Fibroblast of skin of right quadriceps (primary cell): ENCODE data around the gene MRGPRX4.
A peak's percentile ranks its signal among the peaks of the same experiment; 100 is the strongest.
"Not testable (repeated sequence)": the region's sequence is repeated elsewhere in the genome, so short reads cannot be mapped to it uniquely, and the experiment has no call there.

ENCODE experiments used
- DNase-seq: peaks from one replicate; pipeline ENCODE4 v3.0.0-alpha.2; 2013

MRGPRX4 gene

DNA sequence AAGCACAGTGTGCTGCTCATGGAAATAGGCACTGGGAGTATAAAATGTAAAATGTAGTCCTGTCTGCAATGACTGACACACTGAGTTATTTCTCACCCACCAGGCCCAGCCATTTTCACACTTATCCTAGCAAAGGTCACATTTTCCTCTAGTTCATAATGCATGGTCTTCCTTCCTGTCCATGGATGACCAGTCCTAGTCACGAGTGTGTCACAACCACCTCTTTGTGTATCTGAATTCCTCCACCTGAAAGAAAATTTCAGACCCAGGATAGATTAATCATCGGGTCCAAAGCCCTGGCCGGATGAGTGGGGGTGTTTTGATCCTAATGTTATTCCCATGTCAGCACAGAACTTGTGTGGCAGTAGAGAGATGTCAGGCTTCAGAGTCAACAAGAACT, at the start of gene MRGPRX4:
Gene MRGPRX4 (plus strand): TSS at position 172 of the 400 bp plus-strand sequence. CDS start 420 bp downstream, outside the sequence.
- no peak for DNase-seq

DNA sequence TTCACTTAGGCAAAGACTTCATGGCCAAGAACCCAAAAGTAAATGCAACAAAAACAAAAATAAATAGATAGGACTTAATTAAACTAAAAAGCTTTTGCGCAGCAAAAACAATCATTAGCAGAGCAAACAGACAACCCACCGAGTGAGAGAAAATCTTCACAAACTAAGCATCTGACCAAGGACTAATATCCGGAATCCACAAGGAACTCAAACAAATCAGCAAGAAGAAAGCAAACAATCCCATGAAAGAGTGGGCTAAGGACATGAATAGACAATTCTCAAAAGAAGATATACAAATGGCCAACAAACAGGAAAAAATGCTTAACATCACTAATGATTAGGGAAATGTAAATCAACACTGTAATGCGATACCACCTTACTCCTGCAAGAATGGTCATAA, 41.5 kb upstream of the MRGPRX4 start:
- DNase-seq = not testable (repeated sequence)

DNA sequence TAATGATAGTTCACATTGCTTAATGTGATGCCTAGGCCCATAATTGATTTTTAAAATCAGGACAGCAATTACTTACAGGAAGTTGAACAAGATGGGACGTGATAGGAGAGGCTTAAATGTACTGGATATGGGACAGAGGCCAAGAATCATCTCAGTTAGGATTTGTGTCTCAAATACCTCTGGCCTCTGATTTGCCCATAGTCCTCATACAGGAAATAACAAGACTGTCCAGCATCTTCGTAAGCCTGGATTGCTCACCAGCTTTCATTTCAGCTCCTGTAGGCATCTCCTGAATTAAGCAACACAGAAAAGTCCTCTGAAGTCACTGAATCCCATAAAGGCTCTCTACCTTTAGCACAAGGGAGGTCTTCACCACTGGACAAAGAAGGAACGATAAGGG, 40.3 kb upstream of the MRGPRX4 start, which contains the start of gene MRGPRX3:
Gene MRGPRX3 (plus strand): TSS at position 231 of the 400 bp plus-strand sequence. CDS start 4,632 bp downstream, outside the sequence.
- no peak for DNase-seq

DNA sequence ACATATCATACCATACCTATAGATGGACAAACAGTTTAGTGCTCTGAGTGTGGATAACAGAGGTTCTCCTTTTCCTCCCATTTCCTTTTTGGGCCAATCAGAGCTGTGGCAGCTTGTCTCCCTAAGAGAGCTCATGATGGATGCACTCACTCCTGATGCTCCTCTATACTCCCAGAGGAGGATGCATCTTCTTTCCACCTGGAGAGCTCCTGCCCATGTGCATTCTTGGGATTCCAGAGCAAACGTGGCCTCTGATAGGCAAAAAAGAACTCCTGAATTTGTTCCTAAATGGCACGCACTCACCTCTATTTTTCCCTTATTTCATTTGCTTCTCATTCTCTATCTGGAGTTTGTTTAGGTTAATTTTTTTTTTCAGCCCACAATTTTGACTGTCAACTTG, 37.3 kb upstream of the MRGPRX4 start:
- DNase-seq = no peak

DNA sequence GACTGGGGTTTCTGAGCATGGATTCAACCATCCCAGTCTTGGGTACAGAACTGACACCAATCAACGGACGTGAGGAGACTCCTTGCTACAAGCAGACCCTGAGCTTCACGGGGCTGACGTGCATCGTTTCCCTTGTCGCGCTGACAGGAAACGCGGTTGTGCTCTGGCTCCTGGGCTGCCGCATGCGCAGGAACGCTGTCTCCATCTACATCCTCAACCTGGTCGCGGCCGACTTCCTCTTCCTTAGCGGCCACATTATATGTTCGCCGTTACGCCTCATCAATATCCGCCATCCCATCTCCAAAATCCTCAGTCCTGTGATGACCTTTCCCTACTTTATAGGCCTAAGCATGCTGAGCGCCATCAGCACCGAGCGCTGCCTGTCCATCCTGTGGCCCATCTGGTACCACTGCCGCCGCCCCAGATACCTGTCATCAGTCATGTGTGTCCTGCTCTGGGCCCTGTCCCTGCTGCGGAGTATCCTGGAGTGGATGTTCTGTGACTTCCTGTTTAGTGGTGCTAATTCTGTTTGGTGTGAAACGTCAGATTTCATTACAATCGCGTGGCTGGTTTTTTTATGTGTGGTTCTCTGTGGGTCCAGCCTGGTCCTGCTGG, 35.3 kb upstream of the MRGPRX4 start:
- DNase-seq = no peak

DNA sequence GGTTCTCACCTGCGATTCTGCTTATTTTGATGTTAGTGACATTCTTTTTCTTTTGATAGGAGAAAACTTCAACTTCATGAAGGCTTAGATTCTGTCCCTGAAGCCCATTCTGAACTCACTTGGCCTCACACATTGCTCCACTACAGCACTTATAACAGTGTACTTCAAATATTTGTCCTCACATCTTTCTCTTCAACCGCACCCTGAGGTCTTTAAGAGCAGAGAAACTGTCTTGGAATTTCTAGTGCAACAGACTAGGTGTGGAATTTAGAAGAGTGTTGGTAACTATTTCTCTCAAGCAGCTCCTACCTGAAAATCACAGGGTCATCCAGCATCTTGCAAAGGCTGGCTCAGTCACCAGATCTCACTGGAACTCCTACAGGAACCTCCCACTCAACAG, 32.5 kb upstream of the MRGPRX4 start:
- no peak for DNase-seq

DNA sequence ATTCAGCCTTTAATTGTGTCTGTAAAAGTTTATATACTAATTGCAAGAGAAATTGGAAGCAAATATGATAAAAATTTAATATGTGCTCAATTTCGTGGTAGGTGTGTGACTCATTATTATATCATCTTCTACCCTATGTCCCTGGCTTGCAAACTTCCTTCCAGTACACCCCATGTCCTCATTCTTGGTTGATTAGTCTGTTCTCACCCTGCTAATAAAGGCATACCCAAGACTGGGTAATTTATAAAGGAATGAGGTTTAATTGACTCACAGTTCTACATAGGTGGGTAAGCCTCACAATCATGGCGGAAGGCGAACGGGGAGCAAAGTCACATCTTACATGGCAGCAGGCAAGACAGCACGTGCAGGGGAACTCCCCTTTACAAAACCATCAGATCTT, 28.4 kb upstream of the MRGPRX4 start:
- peak; percentile 10 for DNase-seq

DNA sequence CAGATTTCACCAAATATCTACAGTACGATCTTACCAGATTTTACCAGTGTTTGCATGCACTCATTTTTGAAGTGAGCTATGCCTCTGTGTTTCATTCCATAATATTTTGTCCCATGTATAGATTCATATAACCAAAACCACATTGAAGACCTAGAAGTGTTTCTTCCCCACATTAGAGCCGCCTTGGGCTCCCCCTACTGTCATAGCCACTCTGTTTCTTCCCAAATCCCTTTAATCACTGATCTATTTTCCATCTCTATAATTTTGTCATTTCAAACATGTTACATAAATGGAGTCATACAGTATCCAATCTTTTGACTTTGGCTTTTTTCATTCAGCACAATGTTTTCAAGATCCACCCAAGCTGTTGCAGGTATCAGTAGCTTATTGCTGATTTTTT, 27.6 kb upstream of the MRGPRX4 start:
- DNase-seq = no peak

DNA sequence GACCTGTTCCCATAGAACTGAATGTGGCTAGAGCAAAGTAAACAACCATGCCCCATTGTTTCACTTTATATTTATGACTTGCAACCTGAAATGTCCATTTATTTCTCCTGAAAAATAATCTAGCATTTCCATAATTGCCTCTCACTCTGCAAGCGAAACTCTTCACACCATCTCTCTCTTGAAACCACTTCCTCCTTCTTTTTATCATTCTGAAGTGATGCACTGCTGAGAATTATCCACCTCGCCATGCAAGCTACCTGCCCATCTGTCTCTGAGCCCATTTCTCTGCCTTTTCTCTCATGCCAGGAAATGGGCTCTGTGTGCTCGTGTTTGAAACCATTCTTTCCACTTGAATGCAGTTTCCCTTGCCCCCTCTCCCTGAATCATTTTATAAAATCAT, 26.8 kb upstream of the MRGPRX4 start:
- DNase-seq = no peak

DNA sequence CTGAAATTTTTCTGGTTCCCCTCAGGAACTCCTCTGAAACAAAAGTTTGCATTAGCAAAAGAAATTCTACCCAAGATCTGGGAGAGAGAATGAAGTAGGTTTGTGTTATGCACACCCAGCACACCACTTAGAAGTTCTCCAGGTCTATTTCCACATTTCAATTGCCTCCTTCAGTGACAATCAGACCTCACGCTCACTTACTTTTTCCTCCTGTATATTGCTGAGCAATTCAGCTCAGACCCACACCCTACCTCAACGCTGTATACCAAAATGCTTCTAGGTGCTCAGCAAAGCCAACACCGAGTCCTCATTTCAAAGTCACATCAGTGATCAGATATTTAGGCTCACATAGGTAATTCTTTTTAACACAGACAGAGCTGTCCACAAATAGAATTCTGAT, 21.1 kb upstream of the MRGPRX4 start:
- no peak for DNase-seq

DNA sequence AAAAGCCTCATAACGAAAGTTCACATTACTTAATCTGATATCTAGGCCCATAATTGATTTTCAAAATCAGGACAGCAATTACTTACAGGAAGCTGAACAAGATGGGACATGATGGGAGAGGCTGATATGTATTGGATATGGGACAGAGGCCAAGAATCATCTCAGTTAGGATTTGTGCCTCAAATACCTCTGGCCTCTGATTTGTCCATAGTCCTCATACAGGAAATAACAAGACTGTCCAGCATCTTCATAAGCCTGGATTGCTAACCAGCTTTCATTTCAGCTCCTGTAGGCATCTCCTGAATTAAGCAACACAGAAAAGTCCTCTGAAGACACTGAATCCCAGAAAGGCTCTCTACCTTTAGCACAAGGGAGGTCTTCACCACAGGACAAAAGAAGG, 4.3 kb upstream of the MRGPRX4 start:
- no peak for DNase-seq

DNA sequence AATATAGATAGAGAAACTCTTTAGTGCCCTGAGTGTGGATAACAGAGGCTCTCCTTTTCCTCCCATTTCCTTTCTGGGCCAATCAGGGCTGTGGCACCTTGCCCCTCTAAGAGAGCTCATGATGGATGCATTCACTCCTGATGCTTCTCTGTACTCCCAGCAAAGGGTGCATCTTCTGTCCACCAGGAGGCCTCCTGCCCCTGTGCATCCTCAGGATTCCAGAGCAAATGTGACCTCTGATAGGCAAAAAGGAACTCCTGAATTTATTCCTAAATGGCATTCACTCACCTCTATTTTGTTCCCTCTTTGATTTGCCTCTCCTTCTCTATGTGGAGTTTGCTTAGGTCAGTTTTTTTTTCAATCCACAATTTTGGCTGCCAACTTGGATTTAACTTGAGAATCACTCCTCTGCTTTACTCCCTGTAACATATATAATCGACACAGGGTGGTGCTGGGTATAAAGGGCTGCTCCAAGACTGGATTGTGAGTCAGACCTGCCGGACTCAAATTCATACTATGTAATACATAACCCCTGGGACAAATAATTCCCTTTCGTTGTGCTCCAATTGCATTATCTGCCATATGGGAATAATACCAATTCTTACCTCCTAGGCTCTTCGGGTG, 1.1 kb upstream of the MRGPRX4 start:
- DNase-seq = peak; percentile 15

DNA sequence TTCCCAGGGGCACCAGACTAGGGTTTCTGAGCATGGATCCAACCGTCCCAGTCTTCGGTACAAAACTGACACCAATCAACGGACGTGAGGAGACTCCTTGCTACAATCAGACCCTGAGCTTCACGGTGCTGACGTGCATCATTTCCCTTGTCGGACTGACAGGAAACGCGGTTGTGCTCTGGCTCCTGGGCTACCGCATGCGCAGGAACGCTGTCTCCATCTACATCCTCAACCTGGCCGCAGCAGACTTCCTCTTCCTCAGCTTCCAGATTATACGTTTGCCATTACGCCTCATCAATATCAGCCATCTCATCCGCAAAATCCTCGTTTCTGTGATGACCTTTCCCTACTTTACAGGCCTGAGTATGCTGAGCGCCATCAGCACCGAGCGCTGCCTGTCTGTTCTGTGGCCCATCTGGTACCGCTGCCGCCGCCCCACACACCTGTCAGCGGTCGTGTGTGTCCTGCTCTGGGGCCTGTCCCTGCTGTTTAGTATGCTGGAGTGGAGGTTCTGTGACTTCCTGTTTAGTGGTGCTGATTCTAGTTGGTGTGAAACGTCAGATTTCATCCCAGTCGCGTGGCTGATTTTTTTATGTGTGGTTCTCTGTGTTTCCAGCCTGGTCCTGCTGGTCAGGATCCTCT, 709 bp downstream of the MRGPRX4 start:
- no peak for DNase-seq

DNA sequence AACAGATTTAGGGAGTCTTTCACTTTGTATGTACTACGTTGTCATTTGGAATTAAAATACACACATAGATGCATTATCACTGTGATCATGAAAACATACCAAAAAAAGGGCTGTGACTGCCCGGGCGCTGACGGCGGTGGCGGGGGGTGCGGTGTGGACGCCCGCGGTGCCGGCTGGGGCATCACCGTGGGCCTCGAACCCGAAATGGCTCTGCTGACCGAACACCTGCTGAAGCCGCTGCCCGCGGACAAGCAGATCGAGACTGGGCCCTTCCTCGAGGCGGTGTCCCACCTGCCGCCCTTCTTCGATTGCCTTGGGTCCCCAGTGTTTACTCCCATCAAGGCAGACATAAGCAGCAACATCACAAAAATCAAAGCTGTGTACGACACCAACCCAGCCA, 16.2 kb downstream of the MRGPRX4 start:
- no peak for DNase-seq

DNA sequence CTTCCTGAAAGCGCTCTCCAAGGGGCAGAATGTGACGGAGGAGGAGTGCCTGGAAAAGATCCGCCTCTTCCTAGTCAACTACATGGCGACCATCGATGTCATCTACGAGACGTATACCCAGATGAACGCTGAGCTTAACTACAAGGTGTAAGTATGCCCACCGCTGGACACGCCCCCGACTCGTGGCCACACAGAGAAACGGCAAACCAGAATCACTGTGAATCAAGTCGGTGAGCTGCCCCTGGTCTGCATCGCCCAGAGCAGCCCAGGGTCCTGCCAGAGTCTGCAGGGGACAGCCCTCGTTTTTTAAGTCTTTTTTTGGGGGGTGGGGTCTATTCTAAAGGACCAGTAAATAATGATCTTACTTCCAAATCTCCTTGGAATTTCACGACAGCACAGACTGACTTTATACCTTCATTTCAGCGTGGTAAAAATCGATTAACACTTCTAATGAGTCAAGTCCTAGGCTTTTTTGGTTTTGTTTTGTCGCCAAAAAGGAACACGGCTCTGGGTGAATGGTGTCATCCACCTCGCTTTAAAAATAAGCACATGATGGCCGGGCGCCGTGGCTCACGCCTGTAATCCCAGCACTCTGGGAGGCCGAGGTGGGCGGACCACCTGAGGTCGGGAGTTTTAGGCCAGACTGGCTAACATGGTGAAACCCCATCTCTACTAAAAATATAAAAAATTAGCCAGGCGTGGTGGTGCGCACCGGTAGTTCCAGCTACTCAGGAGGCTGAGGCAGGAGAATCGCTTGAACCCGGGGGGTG, 17.0 kb downstream of the MRGPRX4 start:
- DNase-seq = not testable (repeated sequence)

DNA sequence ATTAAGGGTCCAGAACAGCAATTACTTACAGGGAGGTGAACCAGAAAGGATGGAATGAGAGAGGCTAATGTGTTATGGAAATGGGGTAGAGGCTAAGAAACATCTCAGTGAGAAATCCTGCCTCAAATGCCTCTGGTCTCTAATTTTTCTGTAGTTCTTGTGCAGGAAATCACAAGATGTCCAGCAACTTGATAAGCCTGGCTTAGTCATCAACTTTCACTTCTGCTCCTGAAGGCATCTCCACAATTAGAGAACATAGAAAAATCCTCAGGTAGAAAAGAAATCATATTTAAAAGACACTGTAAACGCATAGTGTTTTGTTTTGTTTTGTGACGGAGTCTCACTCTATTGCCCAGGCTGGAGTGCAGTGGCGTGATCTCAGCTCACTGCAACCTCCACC, 18.7 kb downstream of the MRGPRX4 start:
- DNase-seq = no peak

DNA sequence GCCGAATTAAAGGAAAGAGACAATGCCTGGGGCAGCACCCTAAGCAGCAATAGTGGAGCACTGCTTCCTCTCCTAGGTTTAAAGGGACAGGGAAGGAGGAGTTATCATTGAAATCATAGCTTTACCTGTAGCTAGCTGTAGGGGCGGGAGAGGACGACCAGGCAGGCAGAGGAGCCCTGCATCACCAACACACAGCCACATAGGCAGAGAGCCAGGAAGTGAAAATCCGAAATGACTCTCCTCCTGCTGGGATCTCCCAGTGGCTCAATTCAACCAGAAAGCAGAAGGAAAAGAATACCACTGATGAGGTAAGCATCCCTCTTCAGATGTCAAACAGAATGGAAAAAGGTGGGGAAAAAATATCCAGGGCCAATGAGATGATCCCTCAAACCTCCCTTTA, 20.4 kb downstream of the MRGPRX4 start:
- no peak for DNase-seq

DNA sequence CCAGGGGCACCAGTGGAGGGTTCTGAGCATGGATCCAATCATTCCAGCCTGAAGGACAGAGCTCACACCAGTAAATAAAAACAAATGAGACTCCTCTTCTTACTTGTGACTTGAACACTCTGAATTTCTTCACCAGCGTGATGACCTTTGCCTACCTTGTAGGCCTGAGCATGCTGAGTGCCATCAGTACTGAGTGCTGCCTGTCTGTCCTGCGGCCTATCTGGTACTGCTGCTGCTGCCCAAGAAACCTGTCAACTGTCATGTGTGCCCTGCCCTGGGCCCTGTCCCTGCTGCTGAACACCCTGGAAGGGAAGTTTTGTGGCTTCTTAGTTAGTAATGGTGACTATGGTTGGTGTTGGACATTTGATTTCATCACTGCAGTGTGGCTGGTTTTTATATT, 23.9 kb downstream of the MRGPRX4 start:
- no peak for DNase-seq

DNA sequence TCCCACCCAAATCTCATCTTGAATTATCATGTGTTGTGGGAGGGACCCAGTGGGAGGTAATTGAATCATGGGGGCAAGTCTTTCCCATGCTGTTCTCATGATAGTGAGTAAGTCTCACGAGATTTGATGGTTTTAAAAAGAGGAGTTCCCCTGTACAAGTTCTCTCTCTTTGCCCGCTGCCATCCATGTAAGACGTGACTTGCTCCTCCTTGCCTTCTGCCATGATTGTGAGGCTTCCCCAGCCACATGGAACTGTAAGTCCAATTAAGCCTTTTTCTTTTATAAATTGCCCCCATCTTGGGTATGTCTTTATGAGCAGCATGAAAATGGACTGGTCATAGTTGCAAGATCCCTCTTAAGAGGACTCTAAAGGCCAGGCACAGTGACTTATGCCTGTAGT, 25.1 kb downstream of the MRGPRX4 start:
- not testable (repeated sequence) for DNase-seq

DNA sequence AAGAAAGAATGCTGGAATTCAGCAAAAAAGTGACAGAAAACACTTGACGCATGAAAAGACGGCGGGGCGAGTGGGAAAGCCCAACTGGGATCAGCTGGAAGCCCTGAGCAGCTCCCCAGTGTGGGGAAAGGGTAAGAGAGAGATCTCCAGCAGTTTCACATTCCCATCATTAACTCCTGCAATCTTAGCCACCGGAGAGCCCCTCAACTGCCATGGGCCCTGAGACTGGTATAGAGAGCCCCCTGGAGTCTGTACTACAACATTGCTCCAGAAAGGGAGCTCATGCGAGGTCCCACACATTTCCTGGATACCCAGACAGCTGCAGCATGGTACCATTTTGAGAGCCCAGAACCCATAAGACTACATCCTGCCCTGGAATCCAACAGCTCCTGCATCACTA, 31.1 kb downstream of the MRGPRX4 start:
- peak; percentile 5 for DNase-seq

DNA sequence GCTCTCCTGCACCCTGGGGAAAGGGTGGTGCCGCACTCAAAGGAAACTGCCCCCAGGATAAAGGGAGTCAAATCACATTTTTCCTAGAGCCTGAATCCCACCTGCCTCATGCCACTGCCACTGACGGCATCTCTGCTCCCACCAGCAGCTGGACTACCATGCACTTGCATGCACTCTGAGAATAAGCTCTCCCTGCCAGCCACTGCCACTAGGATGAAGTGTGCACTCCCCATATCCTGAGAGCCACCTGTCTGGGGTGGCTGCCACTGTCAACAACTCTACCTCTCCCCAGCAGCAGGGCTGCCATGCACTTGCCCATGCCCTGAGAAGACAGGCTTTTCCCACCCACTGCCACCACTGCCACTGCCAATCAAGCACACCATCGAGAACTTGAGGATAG, 31.6 kb downstream of the MRGPRX4 start:
- no peak for DNase-seq

DNA sequence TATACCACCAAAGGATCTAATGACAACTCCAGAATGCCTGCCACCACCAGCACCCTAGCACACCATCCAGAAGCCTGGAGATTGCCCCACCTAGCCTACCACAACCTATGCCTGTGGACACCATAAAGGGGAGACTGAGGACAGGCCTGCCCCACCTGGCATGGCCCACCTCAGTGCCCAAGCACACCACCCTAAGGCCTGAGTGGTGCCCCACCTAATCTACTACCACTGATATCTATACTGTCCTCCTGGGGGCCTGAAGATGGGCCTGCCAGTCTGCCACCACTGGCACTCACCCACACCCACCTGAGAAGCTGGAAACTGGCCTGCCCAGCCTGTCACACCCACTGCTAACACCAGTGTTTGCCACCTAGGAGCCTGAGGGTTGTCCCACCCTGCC, 32.1 kb downstream of the MRGPRX4 start:
- DNase-seq = no peak

DNA sequence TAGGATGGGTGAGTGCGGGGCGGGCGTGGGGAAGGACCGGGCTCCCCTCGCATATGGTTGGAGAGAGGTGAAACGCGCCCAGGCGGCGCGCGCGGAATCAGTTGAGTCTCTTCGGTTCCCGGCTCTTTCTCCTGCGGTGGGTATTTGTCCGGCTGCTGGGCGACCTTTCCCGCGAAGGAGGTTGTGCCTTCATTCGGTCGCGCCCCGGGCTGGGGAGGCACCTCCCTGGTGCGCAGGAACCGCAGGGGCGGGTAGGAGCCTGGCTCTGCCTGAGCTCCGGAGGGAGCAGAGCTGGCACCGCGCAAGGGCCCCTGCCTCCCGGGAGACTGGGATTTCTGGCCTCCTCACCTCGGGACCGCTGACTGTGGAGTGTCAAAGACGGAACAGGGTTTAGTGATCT, 36.4 kb downstream of the MRGPRX4 start:
- no peak for DNase-seq
